Measurements from ENCODE around the gene COG5.

The COG5 gene

GRCh38 chr7:107453388-107453787 lies 110.3 kb downstream of the COG5 start:
- no peak overlapping the region for H2BK12ac ChIP-seq (ENCODE audit: low read length in 2 of 2)
- H2BK120ac ChIP-seq (ENCODE audit: low read depth, low read length): no peak overlapping the region
- no peak overlapping the region for H3K23ac ChIP-seq (ENCODE audit: low read length in 2 of 2)
- H3K27ac ChIP-seq (ENCODE audit: low read length, poor library complexity, severe bottlenecking): no peak overlapping the region
- H2BK5ac ChIP-seq (ENCODE audit: low read depth, low read length, poor library complexity, severe bottlenecking): no peak overlapping the region
- no peak overlapping the region for H3K9ac ChIP-seq (ENCODE audit: low read length)
- no peaks in the 10 kb centered on the region for H3K27me3 ChIP-seq (ENCODE audit: control insufficient read depth in 1 of 2, insufficient read depth in 1 of 2, low read length in 2 of 2)
- no peak overlapping the region for H2BK15ac ChIP-seq (ENCODE audit: low read depth, poor library complexity, severe bottlenecking)
- no peak for DNase-seq
- H3K14ac ChIP-seq (ENCODE audit: low read length in 2 of 2): no peak overlapping the region
- peaks cover 10% of the 10 kb centered on the region for H3K79me1 ChIP-seq (replicated peaks; ENCODE audit: low read length, poor library complexity, severe bottlenecking)
- no peak overlapping the region for H3K4me3 ChIP-seq (ENCODE audit: insufficient read depth in 1 of 2, low read depth in 1 of 2, low read length in 2 of 2)
- no peak overlapping the region for H2AFZ ChIP-seq (ENCODE audit: low read depth, low read length)
- peaks cover 0 to 11% of the 10 kb centered on the region in 2 experiments for H3K36me3 ChIP-seq (ENCODE audit: control insufficient read depth in 1 of 2, insufficient read depth in 2 of 2, low read depth in 1 of 2, low read length in 2 of 2)
- H4K8ac ChIP-seq (ENCODE audit: low read length): no peak overlapping the region
- WGBS: 86% methylated on average over 1 of the region's 1 CpG
- H3K4me2 ChIP-seq (ENCODE audit: low read length, poor library complexity, severe bottlenecking): no peak overlapping the region
- no peak overlapping the region for H3K4ac ChIP-seq (ENCODE audit: low read depth in 1 of 2, low read length in 2 of 2)
- no peak overlapping the region for H3K18ac ChIP-seq (ENCODE audit: low read depth in 1 of 2, low read length in 2 of 2)
- H3K4me1 ChIP-seq (ENCODE audit: control insufficient read depth, insufficient read depth, low read depth, low read length): no peaks in the 10 kb centered on the region
- no peak overlapping the region for H2AK5ac ChIP-seq (ENCODE audit: low read length, severe bottlenecking)
- no peak overlapping the region for H4K91ac ChIP-seq (ENCODE audit: low read length)
- H3K9me3 ChIP-seq (ENCODE audit: control insufficient read depth, low read length): no peaks in the 10 kb centered on the region

- Histone ChIP-seq H3K14ac (ENCODE audit: low read length in 2 of 2) (no peak overlapping the region), H2BK120ac (ENCODE audit: low read depth, low read length) (no peak overlapping the region), H3K9ac (ENCODE audit: low read length) (no peak overlapping the region), H2AFZ (ENCODE audit: low read depth, low read length) (no peak overlapping the region), H3K4ac (ENCODE audit: low read depth in 1 of 2, low read length in 2 of 2) (no peak overlapping the region), H3K27ac (ENCODE audit: low read length, poor library complexity, severe bottlenecking) (no peak overlapping the region), H3K79me1 (replicated peaks; ENCODE audit: low read length, poor library complexity, severe bottlenecking) (peaks cover 14% of the 10 kb centered on the region), H3K36me3 (ENCODE audit: control insufficient read depth in 1 of 2, insufficient read depth in 2 of 2, low read depth in 1 of 2, low read length in 2 of 2) (peaks cover 0 to 8% of the 10 kb centered on the region in 2 experiments), H3K27me3 (ENCODE audit: control insufficient read depth in 1 of 2, insufficient read depth in 1 of 2, low read length in 2 of 2) (no peaks in the 10 kb centered on the region), H4K8ac (ENCODE audit: low read length) (no peak overlapping the region), H2BK12ac (ENCODE audit: low read length in 2 of 2) (no peak overlapping the region), H3K9me3 (ENCODE audit: control insufficient read depth, low read length) (no peaks in the 10 kb centered on the region), H2BK5ac (ENCODE audit: low read depth, low read length, poor library complexity, severe bottlenecking) (no peak overlapping the region), H3K23ac (ENCODE audit: low read length in 2 of 2) (no peak overlapping the region), H3K4me2 (ENCODE audit: low read length, poor library complexity, severe bottlenecking) (no peak overlapping the region), H4K91ac (ENCODE audit: low read length) (no peak overlapping the region), H3K4me3 (ENCODE audit: insufficient read depth in 1 of 2, low read depth in 1 of 2, low read length in 2 of 2) (no peak overlapping the region), H2BK15ac (ENCODE audit: low read depth, poor library complexity, severe bottlenecking) (no peak overlapping the region), H2AK5ac (ENCODE audit: low read length, severe bottlenecking) (no peak overlapping the region), H3K18ac (ENCODE audit: low read depth in 1 of 2, low read length in 2 of 2) (no peak overlapping the region), H3K4me1 (ENCODE audit: control insufficient read depth, insufficient read depth, low read depth, low read length) (no peaks in the 10 kb centered on the region)
- 100% methylated on average over 1 of the region's 1 CpG for WGBS
- no peak for DNase-seq
These were observed 112.8 kb downstream of the COG5 start for GRCh38 chr7:107450970-107451369.

- H3K14ac ChIP-seq (ENCODE audit: low read length in 2 of 2): no peak overlapping the region
- H2BK15ac ChIP-seq (ENCODE audit: low read depth, poor library complexity, severe bottlenecking): no peak overlapping the region
- H2AK5ac ChIP-seq (ENCODE audit: low read length, severe bottlenecking): no peak overlapping the region
- no peak overlapping the region for H4K8ac ChIP-seq (ENCODE audit: low read length)
- no peak overlapping the region for H3K18ac ChIP-seq (ENCODE audit: low read depth in 1 of 2, low read length in 2 of 2)
- H3K9me3 ChIP-seq (ENCODE audit: control insufficient read depth, low read length): no peaks in the 10 kb centered on the region
- H3K27ac ChIP-seq (ENCODE audit: low read length, poor library complexity, severe bottlenecking): no peak overlapping the region
- no peak overlapping the region for H3K9ac ChIP-seq (ENCODE audit: low read length)
- H3K4ac ChIP-seq (ENCODE audit: low read depth in 1 of 2, low read length in 2 of 2): no peak overlapping the region
- no peak overlapping the region for H4K91ac ChIP-seq (ENCODE audit: low read length)
- no peaks in the 10 kb centered on the region for H3K4me1 ChIP-seq (ENCODE audit: control insufficient read depth, insufficient read depth, low read depth, low read length)
- H3K4me3 ChIP-seq (ENCODE audit: insufficient read depth in 1 of 2, low read depth in 1 of 2, low read length in 2 of 2): peak overlapping the region in 1 of 2 experiments; percentile 27
- WGBS: 44% methylated on average over 1 of the region's 1 CpG
- H2BK120ac ChIP-seq (ENCODE audit: low read depth, low read length): no peak overlapping the region
- H2BK12ac ChIP-seq (ENCODE audit: low read length in 2 of 2): no peak overlapping the region
- peaks cover 18% of the 10 kb centered on the region for H3K79me1 ChIP-seq (replicated peaks; ENCODE audit: low read length, poor library complexity, severe bottlenecking)
- peaks cover 0 to 8% of the 10 kb centered on the region in 2 experiments for H3K36me3 ChIP-seq (ENCODE audit: control insufficient read depth in 1 of 2, insufficient read depth in 2 of 2, low read depth in 1 of 2, low read length in 2 of 2)
- no peak overlapping the region for H3K23ac ChIP-seq (ENCODE audit: low read length in 2 of 2)
- H2AFZ ChIP-seq (ENCODE audit: low read depth, low read length): no peak overlapping the region
- H3K4me2 ChIP-seq (ENCODE audit: low read length, poor library complexity, severe bottlenecking): no peak overlapping the region
- H2BK5ac ChIP-seq (ENCODE audit: low read depth, low read length, poor library complexity, severe bottlenecking): no peak overlapping the region
- H3K27me3 ChIP-seq (ENCODE audit: control insufficient read depth in 1 of 2, insufficient read depth in 1 of 2, low read length in 2 of 2): no peaks in the 10 kb centered on the region
- peak; percentile 10 for DNase-seq
These were observed 116.7 kb downstream of the COG5 start for GRCh38 chr7:107446988-107447387.

- WGBS: 97% methylated on average over 1 of the region's 1 CpG
- no peak overlapping the region for H2BK5ac ChIP-seq (ENCODE audit: low read depth, low read length, poor library complexity, severe bottlenecking)
- H3K27ac ChIP-seq (ENCODE audit: low read length, poor library complexity, severe bottlenecking): no peak overlapping the region
- H3K14ac ChIP-seq (ENCODE audit: low read length in 2 of 2): no peak overlapping the region
- H3K23ac ChIP-seq (ENCODE audit: low read length in 2 of 2): no peak overlapping the region
- H3K4me2 ChIP-seq (ENCODE audit: low read length, poor library complexity, severe bottlenecking): no peak overlapping the region
- H2AK5ac ChIP-seq (ENCODE audit: low read length, severe bottlenecking): no peak overlapping the region
- H4K91ac ChIP-seq (ENCODE audit: low read length): no peak overlapping the region
- H3K18ac ChIP-seq (ENCODE audit: low read depth in 1 of 2, low read length in 2 of 2): no peak overlapping the region
- H2BK120ac ChIP-seq (ENCODE audit: low read depth, low read length): no peak overlapping the region
- peak; percentile 29 for DNase-seq
- no peaks in the 10 kb centered on the region for H3K9me3 ChIP-seq (ENCODE audit: control insufficient read depth, low read length)
- H3K36me3 ChIP-seq (ENCODE audit: control insufficient read depth in 1 of 2, insufficient read depth in 2 of 2, low read depth in 1 of 2, low read length in 2 of 2): peaks cover 0 to 8% of the 10 kb centered on the region in 2 experiments
- no peak overlapping the region for H2AFZ ChIP-seq (ENCODE audit: low read depth, low read length)
- no peaks in the 10 kb centered on the region for H3K4me1 ChIP-seq (ENCODE audit: control insufficient read depth, insufficient read depth, low read depth, low read length)
- no peaks in the 10 kb centered on the region for H3K27me3 ChIP-seq (ENCODE audit: control insufficient read depth in 1 of 2, insufficient read depth in 1 of 2, low read length in 2 of 2)
- H2BK15ac ChIP-seq (ENCODE audit: low read depth, poor library complexity, severe bottlenecking): no peak overlapping the region
- no peak overlapping the region for H4K8ac ChIP-seq (ENCODE audit: low read length)
- peak overlapping the region in 1 of 2 experiments; percentile 27 for H3K4me3 ChIP-seq (ENCODE audit: insufficient read depth in 1 of 2, low read depth in 1 of 2, low read length in 2 of 2)
- peaks cover 20% of the 10 kb centered on the region for H3K79me1 ChIP-seq (replicated peaks; ENCODE audit: low read length, poor library complexity, severe bottlenecking)
- no peak overlapping the region for H3K9ac ChIP-seq (ENCODE audit: low read length)
- no peak overlapping the region for H3K4ac ChIP-seq (ENCODE audit: low read depth in 1 of 2, low read length in 2 of 2)
- H2BK12ac ChIP-seq (ENCODE audit: low read length in 2 of 2): no peak overlapping the region
These were observed 117.2 kb downstream of the COG5 start for GRCh38 chr7:107446531-107446930.

All from mesenchymal stem cell (in vitro differentiated cells and primary cell).